Esophagus mucosa (tissue), 1 donor: ENCODE results near the gene ZNF425. TPM values are rescaled to one million over a fixed set of nuclear protein-coding genes. Genes with fewer than 3 reads are reported as not detected.
"Not testable (repeated sequence)": the region's sequence is repeated elsewhere in the genome, so short reads cannot be mapped to it uniquely, and the experiment has no call there.

Experiments used
- ATAC-seq: fragments of 200-7000 bp; cut with Tn5 transposase; one replicate; pipeline ENCODE4 v1.9.1; 2020
- total RNA-seq: library from RNA; stranded (reverse); gene quantifications from one replicate; pipeline ENCODE4 v1.2.4, GENCODE V29; 2023
- donor health status: DM: yes; HTN: yes; CAD: no.

The ZNF425 gene
- total RNA-seq, 1 donor from 2014 or later: 1.9 TPM

GRCh38 chr7:149072438-149072775 is 53.7 kb downstream of the ZNF425 start:
- no peak for ATAC-seq

DNA sequence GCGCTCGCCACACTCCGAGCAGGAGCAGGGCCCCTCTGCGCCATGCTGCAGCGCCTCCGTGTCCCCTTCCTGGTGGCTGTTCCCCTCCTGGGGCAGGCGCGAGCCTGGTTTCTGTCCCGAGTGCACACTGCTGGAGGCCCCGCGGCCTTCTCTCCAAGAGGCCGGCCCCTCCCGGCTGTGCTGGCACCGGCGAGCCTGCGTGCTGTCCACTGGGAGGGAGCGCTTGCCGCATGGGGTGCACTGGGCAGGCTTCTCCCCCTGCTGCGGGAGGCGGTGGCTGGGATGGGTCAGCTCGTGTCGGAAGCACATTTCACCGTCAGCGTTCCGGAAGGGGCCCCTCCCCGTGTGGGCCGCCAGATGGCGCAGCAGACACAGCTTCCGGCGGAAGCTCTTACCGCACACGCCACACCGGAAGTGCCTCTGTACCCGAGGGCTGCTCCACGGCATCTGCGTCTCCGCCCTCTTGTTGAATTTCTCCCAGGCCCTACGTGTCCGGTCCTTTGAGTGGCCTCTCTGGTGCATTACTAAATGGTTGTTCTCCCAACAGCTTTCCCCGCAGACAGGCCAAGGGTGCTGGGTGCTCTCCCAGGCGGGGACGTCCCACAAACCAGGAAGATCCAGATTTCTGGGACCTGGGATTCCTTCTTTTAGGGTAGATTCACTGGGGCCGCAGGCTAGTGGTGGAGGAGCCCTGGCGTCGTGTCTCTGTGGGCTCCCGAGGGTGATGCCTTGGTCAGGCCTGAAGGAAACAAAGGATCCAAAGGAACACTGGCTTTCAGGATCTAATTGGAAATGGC is 54.3 kb downstream of the ZNF425 start:
- peak; percentile 27 for ATAC-seq

GRCh38 chr7:149071182-149071635 is 54.9 kb downstream of the ZNF425 start:
- no peak for ATAC-seq

- no peak for ATAC-seq
Observed at GRCh38 chr7:149070372-149071125, 55.6 kb downstream of the ZNF425 start.

- ATAC-seq: no peak
Observed at GRCh38 chr7:149067869-149068268, 58.3 kb downstream of the ZNF425 start.

DNA sequence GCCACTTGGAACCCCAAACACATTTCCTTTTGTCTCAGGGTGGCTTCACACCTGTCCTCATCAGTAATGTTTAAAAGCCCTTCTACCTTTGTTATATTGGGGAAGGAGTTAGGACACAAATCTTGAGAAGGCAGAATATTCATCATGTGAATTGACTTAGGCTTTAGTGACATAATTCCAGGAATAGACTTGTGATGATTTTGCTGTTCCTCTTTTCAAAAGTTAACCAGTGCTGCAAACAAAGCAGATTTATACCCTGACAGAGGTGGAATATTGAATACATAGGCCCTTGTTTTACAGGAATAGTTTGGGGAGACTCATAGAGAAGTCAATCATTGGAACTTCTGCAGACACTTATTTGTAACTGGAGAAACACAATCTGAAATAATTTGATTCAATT is 62.6 kb downstream of the ZNF425 start:
- ATAC-seq: no peak

GRCh38 chr7:149062217-149062899 is 63.8 kb downstream of the ZNF425 start:
- ATAC-seq: not testable (repeated sequence)

GRCh38 chr7:149060156-149060555 is 66.0 kb downstream of the ZNF425 start:
- no peak for ATAC-seq

DNA sequence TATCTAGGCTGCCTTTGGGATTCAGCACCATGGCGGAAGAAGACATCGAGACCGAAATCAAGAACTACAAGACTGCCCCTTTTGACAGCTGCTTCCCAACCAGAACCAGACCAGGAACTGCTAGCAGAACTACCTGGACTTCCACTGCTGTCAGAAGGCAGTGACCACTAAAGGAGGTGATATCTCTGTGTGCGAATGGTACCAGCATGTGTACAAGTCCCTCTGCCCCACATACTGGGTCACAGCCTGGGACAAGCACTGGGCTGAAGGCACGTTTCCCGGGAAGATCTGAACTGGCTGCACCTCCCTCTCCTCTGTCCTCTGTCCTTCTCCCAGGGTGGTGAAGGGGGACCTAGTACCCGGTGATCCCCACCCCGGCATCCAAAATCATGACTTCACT is 72.2 kb downstream of the ZNF425 start:
- ATAC-seq: no peak

GRCh38 chr7:149053384-149053783 is 72.7 kb downstream of the ZNF425 start:
- ATAC-seq: no peak

Other genes with a start within 250 kb of the ZNF425 start
- gene EZH2, start 242.0 kb downstream of the ZNF425 start, total RNA-seq: 13.4 TPM
- gene PDIA4, start 97.8 kb downstream of the ZNF425 start, total RNA-seq: 58.8 TPM
- 3.2 TPM for gene ZNF786, start 35.6 kb downstream of the ZNF425 start, total RNA-seq
- 9.3 TPM for gene ZNF398, start 21.1 kb upstream of the ZNF425 start, total RNA-seq
- gene ZNF282, start 69.2 kb upstream of the ZNF425 start, total RNA-seq: 20.0 TPM
- 7.5 TPM for gene ZNF212, start 113.3 kb upstream of the ZNF425 start, total RNA-seq
- gene ZNF783, start 135.9 kb upstream of the ZNF425 start, total RNA-seq: 5.8 TPM